ENCODE measurements around the gene DLK2.

DNA sequence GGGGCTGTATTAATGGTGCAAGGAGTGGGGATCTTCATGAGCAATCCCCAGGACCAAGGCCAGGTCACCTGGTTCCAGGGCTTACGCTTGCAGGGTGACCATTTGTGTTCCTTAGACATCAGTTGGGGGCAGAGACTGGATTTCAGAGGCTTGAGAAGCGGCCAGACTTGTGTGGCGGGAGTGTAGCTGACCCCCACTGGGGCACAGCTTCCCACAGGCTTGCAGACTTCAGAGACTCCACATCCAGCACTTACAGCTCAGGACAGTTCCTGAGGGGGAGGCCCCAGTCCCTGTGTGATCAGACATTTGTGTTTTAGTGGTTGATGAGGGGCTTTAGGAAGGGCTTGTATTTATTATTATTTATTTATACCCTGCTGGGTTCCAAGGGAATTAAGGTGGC lies 37.3 kb upstream of the DLK2 start:
- TF ChIP-seq, protein P1, sequence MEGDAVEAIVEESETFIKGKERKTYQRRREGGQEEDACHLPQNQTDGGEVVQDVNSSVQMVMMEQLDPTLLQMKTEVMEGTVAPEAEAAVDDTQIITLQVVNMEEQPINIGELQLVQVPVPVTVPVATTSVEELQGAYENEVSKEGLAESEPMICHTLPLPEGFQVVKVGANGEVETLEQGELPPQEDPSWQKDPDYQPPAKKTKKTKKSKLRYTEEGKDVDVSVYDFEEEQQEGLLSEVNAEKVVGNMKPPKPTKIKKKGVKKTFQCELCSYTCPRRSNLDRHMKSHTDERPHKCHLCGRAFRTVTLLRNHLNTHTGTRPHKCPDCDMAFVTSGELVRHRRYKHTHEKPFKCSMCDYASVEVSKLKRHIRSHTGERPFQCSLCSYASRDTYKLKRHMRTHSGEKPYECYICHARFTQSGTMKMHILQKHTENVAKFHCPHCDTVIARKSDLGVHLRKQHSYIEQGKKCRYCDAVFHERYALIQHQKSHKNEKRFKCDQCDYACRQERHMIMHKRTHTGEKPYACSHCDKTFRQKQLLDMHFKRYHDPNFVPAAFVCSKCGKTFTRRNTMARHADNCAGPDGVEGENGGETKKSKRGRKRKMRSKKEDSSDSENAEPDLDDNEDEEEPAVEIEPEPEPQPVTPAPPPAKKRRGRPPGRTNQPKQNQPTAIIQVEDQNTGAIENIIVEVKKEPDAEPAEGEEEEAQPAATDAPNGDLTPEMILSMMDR (IDR thresholded peaks at IDR 0.05), result no peak
- no peak for TF ChIP-seq ZFX (IDR thresholded peaks at IDR 0.05; ENCODE audit: borderline replicate concordance)

Data from 22Rv1 (cell line).